Measurements from ENCODE around the gene BTNL9. TPM values are rescaled to one million over a fixed set of nuclear protein-coding genes. Genes with fewer than 3 reads are reported as not detected.
"Not testable (repeated sequence)": the region's sequence is repeated elsewhere in the genome, so short reads cannot be mapped to it uniquely, and the experiment has no call there.

The BTNL9 gene
- total RNA-seq, 2 experiments from 2014 or later = not detected

DNA sequence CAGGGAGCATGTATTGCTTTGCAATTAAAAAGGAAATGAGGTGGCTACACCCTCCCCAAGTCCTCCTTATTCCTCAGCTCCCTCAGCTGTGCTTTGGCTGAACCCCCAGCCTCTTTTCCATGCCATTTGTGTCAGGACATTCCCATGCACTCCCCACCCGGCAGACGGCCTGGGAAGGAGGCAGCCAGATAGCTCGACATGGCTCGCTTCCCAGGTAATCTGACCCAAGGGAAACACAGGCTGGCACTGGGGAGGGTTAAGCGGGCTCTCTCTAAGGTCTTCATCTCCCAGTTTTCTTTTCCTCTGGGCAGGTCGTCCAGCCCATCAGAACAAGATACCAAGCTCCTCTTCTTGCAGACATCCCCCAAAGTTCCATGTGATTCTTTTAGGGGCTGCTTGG is 31.2 kb downstream of the BTNL9 start:
- Mint-ChIP-seq H3K36me3 (ENCODE audit: low read depth) (no peaks in the 10 kb centered on the region), H3K27ac (no peak overlapping the region), H3K9me3 (ENCODE audit: insufficient read depth) (no peaks in the 10 kb centered on the region), H3K4me1 (ENCODE audit: low read depth) (no peaks in the 10 kb centered on the region), H3K4me3 (no peak overlapping the region), H3K27me3 (ENCODE audit: low read depth) (peaks cover 28% of the 10 kb centered on the region)
- POLR2A ChIA-PET = no interaction called here
- ATAC-seq (no peak), DNase-seq (no peak)
- CTCF ChIA-PET = no interaction called here

DNA sequence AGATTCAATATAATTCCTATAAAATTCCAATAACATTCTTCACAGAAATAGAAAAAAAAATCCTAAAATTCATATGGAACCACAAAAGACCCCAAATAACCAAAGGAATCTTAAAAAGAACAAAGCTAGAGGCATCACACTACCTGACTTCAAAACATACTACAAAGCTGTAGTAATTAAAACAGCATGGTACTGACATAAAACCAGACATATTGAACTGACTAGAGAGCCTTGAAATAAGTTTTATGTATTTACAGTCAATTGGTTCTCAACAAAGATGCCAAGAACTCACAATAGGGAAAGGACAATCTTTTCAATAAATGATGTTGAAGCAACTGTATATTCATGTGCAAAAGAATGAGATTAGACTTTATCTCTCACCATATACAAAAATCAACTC is 36.9 kb downstream of the BTNL9 start:
- DNase-seq = no peak
- ChIA-PET CTCF (no interaction called here), POLR2A (no interaction called here)
- H3K4me3 Mint-ChIP-seq = no peak overlapping the region
- H3K4me1 Mint-ChIP-seq (ENCODE audit: low read depth) = no peaks in the 10 kb centered on the region
- peaks cover 11% of the 10 kb centered on the region for H3K27me3 Mint-ChIP-seq (ENCODE audit: low read depth)
- no peaks in the 10 kb centered on the region for H3K36me3 Mint-ChIP-seq (ENCODE audit: low read depth)
- H3K27ac Mint-ChIP-seq = no peak overlapping the region
- no peaks in the 10 kb centered on the region for H3K9me3 Mint-ChIP-seq (ENCODE audit: insufficient read depth)
- no peak for ATAC-seq

DNA sequence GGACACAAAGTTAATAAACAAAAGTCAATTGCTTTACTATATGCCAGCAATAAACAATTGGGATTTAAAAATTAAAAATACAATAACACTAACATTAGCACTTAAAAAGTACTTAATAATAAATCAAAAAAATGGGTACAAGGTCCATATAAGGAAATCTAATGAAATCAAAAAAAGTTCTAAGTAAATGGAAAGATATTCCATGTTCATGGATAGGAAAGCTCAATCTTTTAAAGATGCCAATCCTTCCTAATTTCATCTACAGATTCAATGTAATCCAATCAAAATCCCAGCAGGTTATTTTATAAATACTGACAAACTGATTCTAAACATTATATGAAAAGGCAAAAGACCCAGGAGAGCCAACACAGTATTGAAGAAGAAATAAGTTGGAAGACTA is 41.9 kb downstream of the BTNL9 start:
- H3K27ac Mint-ChIP-seq = no peak overlapping the region
- H3K4me1 Mint-ChIP-seq (ENCODE audit: low read depth) = no peaks in the 10 kb centered on the region
- no peak for ATAC-seq
- H3K9me3 Mint-ChIP-seq (ENCODE audit: insufficient read depth) = no peaks in the 10 kb centered on the region
- H3K27me3 Mint-ChIP-seq (ENCODE audit: low read depth) = peaks cover 40% of the 10 kb centered on the region
- ChIA-PET CTCF (no interaction called here), POLR2A (no interaction called here)
- DNase-seq = no peak
- no peak overlapping the region for H3K4me3 Mint-ChIP-seq
- no peaks in the 10 kb centered on the region for H3K36me3 Mint-ChIP-seq (ENCODE audit: low read depth)

GRCh38 chr5:181084621-181085195 is 44.6 kb downstream of the BTNL9 start:
- Mint-ChIP-seq H3K4me1 (ENCODE audit: low read depth) (no peaks in the 10 kb centered on the region), H3K36me3 (ENCODE audit: low read depth) (no peaks in the 10 kb centered on the region), H3K4me3 (no peak overlapping the region), H3K27me3 (ENCODE audit: low read depth) (peaks cover 42% of the 10 kb centered on the region), H3K9me3 (ENCODE audit: insufficient read depth) (no peaks in the 10 kb centered on the region), H3K27ac (no peak overlapping the region)
- no peak for ATAC-seq
- DNase-seq = no peak
- ChIA-PET POLR2A (no interaction called here), CTCF (no interaction called here)

GRCh38 chr5:181086026-181086883 is 46.2 kb downstream of the BTNL9 start:
- Mint-ChIP-seq H3K9me3 (ENCODE audit: insufficient read depth) (no peaks in the 10 kb centered on the region), H3K36me3 (ENCODE audit: low read depth) (no peaks in the 10 kb centered on the region), H3K27me3 (ENCODE audit: low read depth) (peaks cover 41% of the 10 kb centered on the region), H3K4me1 (ENCODE audit: low read depth) (no peaks in the 10 kb centered on the region), H3K27ac (no peak overlapping the region), H3K4me3 (no peak overlapping the region)
- CTCF ChIA-PET = no interaction called here
- DNase-seq (no peak), ATAC-seq (no peak)
- POLR2A ChIA-PET = no interaction called here

GRCh38 chr5:181086884-181087205 is 46.8 kb downstream of the BTNL9 start:
- H3K4me3 Mint-ChIP-seq = no peak overlapping the region

GRCh38 chr5:181087309-181087708 is 47.2 kb downstream of the BTNL9 start:
- ATAC-seq (no peak), DNase-seq (no peak)
- CTCF ChIA-PET = interaction anchor here (0.9 kb wide), 1 partner anchor 468 kb away, joined by 4 read pairs; no protein-coding TSS in a partner anchor
- POLR2A ChIA-PET = no interaction called here
- Mint-ChIP-seq H3K27me3 (ENCODE audit: low read depth) (peaks cover 39% of the 10 kb centered on the region), H3K4me3 (no peak overlapping the region), H3K4me1 (ENCODE audit: low read depth) (no peaks in the 10 kb centered on the region), H3K36me3 (ENCODE audit: low read depth) (no peaks in the 10 kb centered on the region), H3K9me3 (ENCODE audit: insufficient read depth) (no peaks in the 10 kb centered on the region), H3K27ac (no peak overlapping the region)

More at GRCh38 chr5:181086884-181087205, 46.8 kb downstream of the BTNL9 start:
- H3K27me3 Mint-ChIP-seq (ENCODE audit: low read depth) = peaks cover 41% of the 10 kb centered on the region
- ChIA-PET CTCF (no interaction called here), POLR2A (no interaction called here)
- DNase-seq (no peak), ATAC-seq (no peak)
- H3K27ac Mint-ChIP-seq = no peak overlapping the region
- no peaks in the 10 kb centered on the region for H3K9me3 Mint-ChIP-seq (ENCODE audit: insufficient read depth)
- no peaks in the 10 kb centered on the region for H3K4me1 Mint-ChIP-seq (ENCODE audit: low read depth)
- H3K36me3 Mint-ChIP-seq (ENCODE audit: low read depth) = no peaks in the 10 kb centered on the region

GRCh38 chr5:181088289-181088688 is 48.2 kb downstream of the BTNL9 start:
- ChIA-PET POLR2A (no interaction called here), CTCF (interaction anchor here (0.9 kb wide), 1 partner anchor 469 kb away, joined by 4 read pairs; no protein-coding TSS in a partner anchor)
- no peaks in the 10 kb centered on the region for H3K4me1 Mint-ChIP-seq (ENCODE audit: low read depth)
- peaks cover 39% of the 10 kb centered on the region for H3K27me3 Mint-ChIP-seq (ENCODE audit: low read depth)
- no peak for DNase-seq
- no peaks in the 10 kb centered on the region for H3K9me3 Mint-ChIP-seq (ENCODE audit: insufficient read depth)
- H3K36me3 Mint-ChIP-seq (ENCODE audit: low read depth) = no peaks in the 10 kb centered on the region
- H3K27ac Mint-ChIP-seq = no peak overlapping the region
- ATAC-seq = no peak
- no peak overlapping the region for H3K4me3 Mint-ChIP-seq

DNA sequence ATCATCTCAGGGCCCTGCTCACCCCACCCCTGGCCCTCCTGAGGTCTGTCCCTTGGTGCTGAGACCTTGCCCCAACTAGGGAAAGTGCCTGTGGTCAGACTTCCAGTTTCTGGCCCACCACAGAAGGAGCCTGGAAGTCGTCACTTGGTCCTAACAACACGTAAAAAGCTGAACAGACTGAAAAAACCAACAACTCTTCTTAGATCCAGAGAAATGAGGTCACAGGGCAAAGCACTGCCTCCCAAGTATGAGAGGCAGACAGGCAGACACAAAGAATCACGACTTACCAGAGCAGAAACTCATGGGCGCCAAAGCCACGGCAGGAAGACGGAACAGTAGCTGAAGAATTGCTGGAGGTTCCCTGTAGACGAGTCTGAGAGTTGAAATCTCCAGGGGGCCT is 52.4 kb downstream of the BTNL9 start:
- no peak for ATAC-seq
- Mint-ChIP-seq H3K9me3 (ENCODE audit: insufficient read depth) (no peaks in the 10 kb centered on the region), H3K27ac (no peak overlapping the region), H3K27me3 (ENCODE audit: low read depth) (peaks cover 8% of the 10 kb centered on the region), H3K36me3 (ENCODE audit: low read depth) (no peaks in the 10 kb centered on the region), H3K4me3 (no peak overlapping the region), H3K4me1 (ENCODE audit: low read depth) (no peaks in the 10 kb centered on the region)
- no peak for DNase-seq
- CTCF ChIA-PET = no interaction called here
- POLR2A ChIA-PET = no interaction called here

DNA sequence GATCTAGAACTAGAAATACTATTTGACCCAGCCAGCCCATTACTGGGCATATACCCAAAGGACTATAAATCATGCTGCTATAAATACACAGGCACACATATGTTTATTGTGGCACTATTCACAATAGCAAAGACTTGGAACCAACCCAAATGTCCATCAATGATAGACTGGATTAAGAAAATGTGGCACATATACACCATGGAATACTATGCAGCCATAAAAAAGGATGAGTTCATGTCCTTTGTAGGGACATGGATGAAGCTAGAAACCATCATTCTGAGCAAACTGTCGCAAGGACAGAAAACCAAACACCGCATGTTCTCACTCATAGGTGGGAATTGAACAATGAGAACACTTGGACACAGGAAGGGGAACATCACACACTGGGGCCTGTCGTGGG is 55.1 kb downstream of the BTNL9 start:
- ATAC-seq; CTCF ChIA-PET; H3K4me1 Mint-ChIP-seq (ENCODE audit: low read depth); H3K9me3 Mint-ChIP-seq (ENCODE audit: insufficient read depth); H3K36me3 Mint-ChIP-seq (ENCODE audit: low read depth); H3K27ac Mint-ChIP-seq; H3K4me3 Mint-ChIP-seq; POLR2A ChIA-PET; DNase-seq: not testable (repeated sequence)
- peaks cover 19% of the 10 kb centered on the region for H3K27me3 Mint-ChIP-seq (ENCODE audit: low read depth)

GRCh38 chr5:181096721-181097382 is 56.8 kb downstream of the BTNL9 start:
- H3K27me3 Mint-ChIP-seq (ENCODE audit: low read depth) = peaks cover 22% of the 10 kb centered on the region
- H3K9me3 Mint-ChIP-seq (ENCODE audit: insufficient read depth); H3K27ac Mint-ChIP-seq; CTCF ChIA-PET; H3K4me1 Mint-ChIP-seq (ENCODE audit: low read depth); ATAC-seq; H3K4me3 Mint-ChIP-seq; DNase-seq; H3K36me3 Mint-ChIP-seq (ENCODE audit: low read depth); POLR2A ChIA-PET: not testable (repeated sequence)

DNA sequence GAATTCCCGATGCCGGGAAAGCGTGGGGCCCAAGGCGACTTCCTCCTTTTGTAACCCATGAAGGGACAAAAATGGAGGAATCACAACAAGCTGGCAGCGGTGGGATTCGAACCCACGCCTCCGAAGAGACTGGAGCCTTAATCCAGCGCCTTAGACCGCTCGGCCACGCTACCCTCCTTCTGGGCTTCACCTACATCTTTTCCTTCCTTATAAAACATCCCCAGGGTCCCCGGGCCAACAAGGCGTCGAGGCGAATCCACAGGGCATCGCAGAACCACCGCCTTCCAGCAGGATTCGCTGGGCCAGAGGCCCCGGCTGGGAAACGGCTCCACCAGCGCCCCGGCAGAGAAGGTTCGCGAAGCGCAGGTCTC is 57.3 kb downstream of the BTNL9 start:
- H3K9me3 Mint-ChIP-seq (ENCODE audit: insufficient read depth); H3K4me3 Mint-ChIP-seq; H3K36me3 Mint-ChIP-seq (ENCODE audit: low read depth); H3K27ac Mint-ChIP-seq; DNase-seq; POLR2A ChIA-PET; H3K4me1 Mint-ChIP-seq (ENCODE audit: low read depth); ATAC-seq; CTCF ChIA-PET: not testable (repeated sequence)
- peaks cover 22% of the 10 kb centered on the region for H3K27me3 Mint-ChIP-seq (ENCODE audit: low read depth)

Data from activated CD8-positive, alpha-beta T cell treated with anti-CD3 and anti-CD28 coated beads, Interleukin-2, amount 10 ng/mL, durations not matched to agents 7 days and 5 days (primary cell).